GM18505 (cell line): ENCODE results near the gene TREM2.
"Not testable (repeated sequence)": the region's sequence is repeated elsewhere in the genome, so short reads cannot be mapped to it uniquely, and the experiment has no call there.

ENCODE experiments used
- ATAC-seq: cut with Tn5 transposase; IDR thresholded peaks from one replicate; pipeline ENCODE4 v1.9.1; 2021; ENCODE audit not compliant: unreplicated experiment
- POLR2A ChIP-seq: IDR thresholded peaks from 4 replicates; pipeline ENCODE4 v1.6.1; 2011; ENCODE audit warnings: borderline replicate concordance; ENCODE audit not compliant: insufficient read depth, insufficient read length; ENCODE audit errors: extremely low read depth

The TREM2 gene

GRCh38 chr6:41193171-41193734, 30.3 kb upstream of the TREM2 start:
- no peak for ATAC-seq
- TF ChIP-seq POLR2A = no peak

GRCh38 chr6:41191569-41191968, 28.7 kb upstream of the TREM2 start:
- no peak for ATAC-seq
- no peak for TF ChIP-seq POLR2A

GRCh38 chr6:41190791-41191190, 27.9 kb upstream of the TREM2 start:
- ATAC-seq = no peak
- TF ChIP-seq POLR2A = no peak

- TF ChIP-seq POLR2A = no peak
- no peak for ATAC-seq
Measured at GRCh38 chr6:41189967-41190366, 27.1 kb upstream of the TREM2 start.

- ATAC-seq = not testable (repeated sequence)
Measured at GRCh38 chr6:41189046-41189445, 26.1 kb upstream of the TREM2 start.

- no peak for TF ChIP-seq POLR2A
- no peak for ATAC-seq
Measured at GRCh38 chr6:41187924-41188886, 25.3 kb upstream of the TREM2 start.

- no peak for TF ChIP-seq POLR2A
- no peak for ATAC-seq
Measured at GRCh38 chr6:41186031-41186562, 23.2 kb upstream of the TREM2 start.

- TF ChIP-seq POLR2A = no peak
- no peak for ATAC-seq
Measured at GRCh38 chr6:41184761-41185160, 21.8 kb upstream of the TREM2 start.

GRCh38 chr6:41182069-41183034, 19.4 kb upstream of the TREM2 start:
- no peak for ATAC-seq
- TF ChIP-seq POLR2A = no peak

GRCh38 chr6:41181566-41181965, 18.6 kb upstream of the TREM2 start:
- TF ChIP-seq POLR2A = no peak
- ATAC-seq = no peak

- no peak for ATAC-seq
- no peak for TF ChIP-seq POLR2A
Measured at GRCh38 chr6:41179163-41179562, 16.2 kb upstream of the TREM2 start.

- ATAC-seq = no peak
- no peak for TF ChIP-seq POLR2A
Measured at GRCh38 chr6:41177695-41178094, 14.8 kb upstream of the TREM2 start.

- no peak for TF ChIP-seq POLR2A
- no peak for ATAC-seq
Measured at GRCh38 chr6:41177287-41177686, 14.4 kb upstream of the TREM2 start.
